ENCODE measurements around the gene EML1. TPM values are rescaled to one million over a fixed set of nuclear protein-coding genes. Genes with fewer than 3 reads are reported as not detected.

The EML1 gene
- total and polyA plus RNA-seq, 8 donors = 5.8 to 66.5 (median 34.8) TPM

GRCh38 chr14:99840774-99841305 lies 47.6 kb downstream of the EML1 start:
- TF ChIP-seq EP300 (IDR thresholded peaks at IDR 0.05) (no peak), POLR2AphosphoS5 (IDR thresholded peaks at IDR 0.05) (no peak), CTCF (IDR thresholded peaks at IDR 0.05) (no peak), POLR2A (IDR thresholded peaks at IDR 0.05) (no peak)
- intact Hi-C loops (cut with DNase I; ENCODE audit: low total_unique reads) = no loop called here
- DNase-seq = no peak
- Histone ChIP-seq H3K4me1 (peaks cover 0 to 38% (median 16%) of the 10 kb centered on the region in 4 donors), H3K27ac (no peak overlapping the region), H3K9me3 (no peaks in the 10 kb centered on the region), H3K4me3 (no peak overlapping the region), H3K36me3 (no peaks in the 10 kb centered on the region), H3K27me3 (no peaks in the 10 kb centered on the region)
- 42 to 69% (median 61%) methylated on average over 5 of the region's 5 CpGs for WGBS, 5 donors

GRCh38 chr14:99841436-99842071 lies 48.3 kb downstream of the EML1 start:
- H3K36me3 ChIP-seq = no peaks in the 10 kb centered on the region
- TF ChIP-seq POLR2AphosphoS5 (IDR thresholded peaks at IDR 0.05) (no peak), CTCF (IDR thresholded peaks at IDR 0.05) (no peak), EP300 (IDR thresholded peaks at IDR 0.05) (no peak), POLR2A (IDR thresholded peaks at IDR 0.05) (no peak)
- H3K4me1 ChIP-seq = peaks cover 0 to 38% (median 16%) of the 10 kb centered on the region in 4 donors
- no peak for DNase-seq
- WGBS, 5 donors = 26 to 45% (median 40%) methylated on average over 9 of the region's 9 CpGs
- H3K27ac ChIP-seq = no peak overlapping the region
- intact Hi-C loops (cut with DNase I; ENCODE audit: low total_unique reads) = no loop called here
- H3K27me3 ChIP-seq = no peaks in the 10 kb centered on the region
- H3K9me3 ChIP-seq = peaks cover 0 to 5% (median 0%) of the 10 kb centered on the region in 4 donors
- no peak overlapping the region for H3K4me3 ChIP-seq

- H3K4me3 ChIP-seq = no peak overlapping the region
- H3K36me3 ChIP-seq = no peaks in the 10 kb centered on the region
- H3K4me1 ChIP-seq = peaks cover 0 to 38% (median 16%) of the 10 kb centered on the region in 4 donors
- intact Hi-C loops (cut with DNase I; ENCODE audit: low total_unique reads) = no loop called here
- H3K27ac ChIP-seq = no peak overlapping the region
- WGBS, 5 donors = 37 to 50% (median 44%) methylated on average over 1 of the region's 1 CpG
- H3K27me3 ChIP-seq = no peaks in the 10 kb centered on the region
- no peak for DNase-seq
- TF ChIP-seq POLR2A (IDR thresholded peaks at IDR 0.05) (no peak), POLR2AphosphoS5 (IDR thresholded peaks at IDR 0.05) (no peak), EP300 (IDR thresholded peaks at IDR 0.05) (no peak), CTCF (IDR thresholded peaks at IDR 0.05) (no peak)
- H3K9me3 ChIP-seq = peaks cover 0 to 11% (median 3%) of the 10 kb centered on the region in 4 donors
Observed at GRCh38 chr14:99842141-99842540, 48.9 kb downstream of the EML1 start.

- Histone ChIP-seq H3K36me3 (peaks cover 0 to 9% (median 0%) of the 10 kb centered on the region in 4 donors), H3K4me1 (peaks cover 0 to 8% (median 2%) of the 10 kb centered on the region in 4 donors), H3K9me3 (peaks cover 0 to 15% (median 4%) of the 10 kb centered on the region in 4 donors), H3K27ac (no peak overlapping the region), H3K27me3 (no peaks in the 10 kb centered on the region), H3K4me3 (no peak overlapping the region)
- intact Hi-C loops (cut with DNase I; ENCODE audit: low total_unique reads) = no loop called here
- TF ChIP-seq POLR2A (IDR thresholded peaks at IDR 0.05) (no peak), POLR2AphosphoS5 (IDR thresholded peaks at IDR 0.05) (no peak), EP300 (IDR thresholded peaks at IDR 0.05) (no peak), CTCF (IDR thresholded peaks at IDR 0.05) (no peak)
- no peak for DNase-seq
Observed at GRCh38 chr14:99846808-99847207, 53.6 kb downstream of the EML1 start.

Measured in stomach (tissue), 9 donors.